HG02642 (cell line): ENCODE data around the gene UGT1A1.

Source experiments
- ATAC-seq: cut with Tn5 transposase; IDR thresholded peaks from one replicate; pipeline ENCODE4 v1.9.1; 2021; ENCODE audit warnings: mild to moderate bottlenecking; ENCODE audit not compliant: unreplicated experiment, poor library complexity

The UGT1A1 gene

GRCh38 chr2:233756429-233757081, 3.5 kb upstream of the UGT1A1 start:
- no peak for ATAC-seq

DNA sequence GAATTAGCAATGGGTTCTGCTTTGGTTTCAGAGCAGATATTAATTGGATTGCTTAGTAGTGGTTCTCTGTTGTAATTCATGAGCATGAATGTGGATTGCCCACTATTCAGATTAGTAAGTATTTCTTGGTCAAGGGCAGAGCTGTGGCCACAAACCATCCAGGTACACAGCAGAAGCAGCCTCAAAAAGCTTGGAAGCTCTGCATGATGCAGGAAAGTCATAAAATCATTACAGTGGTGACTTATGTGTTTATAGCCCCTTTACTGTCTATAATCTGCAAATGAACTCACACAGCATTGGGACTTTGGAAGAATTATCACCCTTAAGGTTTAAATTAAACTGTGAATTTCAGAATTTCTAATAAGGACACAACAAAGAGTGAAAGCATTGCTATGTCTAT, 1.9 kb upstream of the UGT1A1 start:
- no peak for ATAC-seq

DNA sequence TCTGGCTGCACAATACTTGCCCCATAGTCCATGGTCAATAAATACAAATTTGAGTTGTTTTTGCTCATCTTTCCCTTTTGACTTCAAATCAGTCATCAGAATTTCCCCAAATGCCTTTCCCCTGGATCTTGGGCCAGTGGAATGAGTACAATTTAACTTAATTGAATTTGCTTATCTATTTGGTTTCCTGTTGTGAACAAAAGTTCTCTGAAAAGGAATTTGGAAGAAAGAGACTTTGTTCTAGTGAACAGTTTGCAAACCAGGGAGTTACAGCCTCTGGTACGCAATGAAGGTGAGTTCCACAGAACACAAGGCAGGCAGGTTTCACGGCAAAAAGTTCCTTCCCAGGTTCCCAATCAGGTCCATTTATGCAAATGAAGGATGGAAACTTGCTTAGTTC, 1.2 kb upstream of the UGT1A1 start:
- ATAC-seq = no peak

DNA sequence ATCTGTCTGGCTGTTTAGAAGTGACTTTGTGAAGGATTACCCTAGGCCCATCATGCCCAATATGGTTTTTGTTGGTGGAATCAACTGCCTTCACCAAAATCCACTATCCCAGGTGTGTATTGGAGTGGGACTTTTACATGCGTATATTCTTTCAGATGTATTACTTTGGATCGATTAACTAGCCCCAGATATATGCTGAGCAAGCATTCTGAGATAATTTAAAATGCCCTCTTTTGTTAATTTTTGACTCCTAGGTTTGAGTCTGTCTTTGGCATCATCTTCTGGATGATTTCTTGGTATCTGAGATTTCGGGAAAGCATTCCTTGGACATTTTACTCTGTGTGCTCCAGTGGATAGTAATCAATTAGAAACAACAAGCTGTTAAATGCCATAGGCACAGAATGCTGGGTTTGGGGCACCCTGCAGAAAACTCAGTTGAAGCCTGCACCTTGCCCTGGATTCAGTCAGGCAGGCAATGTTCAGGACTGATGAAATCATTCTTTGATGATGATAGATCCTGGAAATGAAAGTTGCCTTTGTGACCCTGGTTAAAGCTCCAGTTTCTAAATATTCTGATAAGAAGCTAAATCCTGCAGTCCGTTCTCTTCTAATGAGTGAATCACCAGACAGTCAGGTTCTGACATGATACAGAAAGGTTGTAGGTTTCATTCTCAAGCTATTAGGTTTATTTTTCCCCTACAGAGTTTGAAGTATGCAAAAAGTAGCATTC, 1.1 kb downstream of the UGT1A1 start:
- ATAC-seq = no peak

DNA sequence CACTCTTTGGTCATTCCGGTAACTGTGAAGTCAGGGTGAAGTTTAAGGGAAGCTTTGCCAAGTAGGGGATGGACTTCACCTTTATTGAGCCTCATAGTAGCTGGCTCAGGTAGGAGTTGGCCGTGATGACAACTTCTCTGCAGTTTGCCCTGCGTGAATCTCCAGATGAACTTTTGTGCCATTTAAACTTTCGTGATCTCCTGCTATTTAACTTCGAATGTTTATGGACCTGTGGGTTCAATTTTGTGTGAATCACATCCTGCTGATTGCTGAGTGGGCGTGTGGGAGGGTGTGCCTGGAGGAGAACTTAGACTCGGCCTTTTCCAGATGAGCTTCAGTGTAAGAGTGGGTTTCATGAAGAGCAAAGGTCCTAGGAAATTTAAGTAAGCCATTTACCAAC, 4.2 kb downstream of the UGT1A1 start:
- ATAC-seq = no peak

- no peak for ATAC-seq
Measured at GRCh38 chr2:233764761-233765160, 4.7 kb downstream of the UGT1A1 start.

GRCh38 chr2:233766416-233766815, 6.3 kb downstream of the UGT1A1 start:
- no peak for ATAC-seq

- no peak for ATAC-seq
Measured at GRCh38 chr2:233768076-233768475, 8.0 kb downstream of the UGT1A1 start.

DNA sequence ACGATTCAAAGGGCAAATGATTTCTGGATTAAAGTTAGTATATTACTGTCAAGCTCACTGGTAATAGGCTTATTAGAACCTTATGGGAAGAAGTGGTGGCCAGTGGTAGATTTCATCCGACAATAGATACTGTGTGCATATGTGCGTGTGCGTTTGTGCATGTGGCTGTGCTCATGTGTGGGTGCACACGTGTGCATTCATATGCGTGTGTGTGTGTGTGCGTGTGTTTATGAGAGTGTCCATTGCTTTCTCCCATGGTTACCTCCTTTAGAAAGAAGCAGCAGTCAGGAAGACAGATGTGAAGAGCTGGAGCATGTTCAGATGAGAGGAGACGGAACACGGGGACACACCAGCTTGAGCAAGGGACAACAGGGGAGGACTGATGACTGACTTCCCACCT, 9.2 kb downstream of the UGT1A1 start:
- no peak for ATAC-seq

GRCh38 chr2:233772153-233772552, 12.1 kb downstream of the UGT1A1 start:
- no peak for ATAC-seq

GRCh38 chr2:233772583-233772982, 12.5 kb downstream of the UGT1A1 start:
- no peak for ATAC-seq

- ATAC-seq = no peak
Measured at GRCh38 chr2:233773854-233774253, 13.8 kb downstream of the UGT1A1 start.

DNA sequence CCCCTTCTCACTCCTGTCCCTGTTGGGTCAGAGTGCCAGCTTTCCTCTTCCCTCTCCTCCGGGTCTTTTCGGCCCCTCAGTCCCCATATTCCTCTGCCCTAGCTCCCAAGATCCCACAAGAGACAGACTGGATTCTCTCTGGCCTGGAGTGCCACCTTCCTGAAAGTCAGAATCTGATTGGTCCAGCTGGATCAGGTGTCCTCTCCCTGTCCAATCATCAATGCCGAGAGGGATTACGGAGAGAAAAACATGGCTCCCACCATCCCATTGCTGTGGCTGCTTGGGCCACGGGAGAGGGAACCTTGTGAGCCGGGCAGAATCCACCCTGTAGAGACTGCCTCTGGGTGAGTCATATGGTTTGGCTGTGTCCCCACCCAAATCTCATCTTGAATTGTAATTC, 15.3 kb downstream of the UGT1A1 start:
- ATAC-seq = no peak

- ATAC-seq = no peak
Measured at GRCh38 chr2:233778030-233778429, 18.0 kb downstream of the UGT1A1 start, which contains the start of gene MROH2A. TSS of gene MROH2A (plus strand) at chr2:233778330. CDS start at chr2:233779359, 1,029 bp downstream.

DNA sequence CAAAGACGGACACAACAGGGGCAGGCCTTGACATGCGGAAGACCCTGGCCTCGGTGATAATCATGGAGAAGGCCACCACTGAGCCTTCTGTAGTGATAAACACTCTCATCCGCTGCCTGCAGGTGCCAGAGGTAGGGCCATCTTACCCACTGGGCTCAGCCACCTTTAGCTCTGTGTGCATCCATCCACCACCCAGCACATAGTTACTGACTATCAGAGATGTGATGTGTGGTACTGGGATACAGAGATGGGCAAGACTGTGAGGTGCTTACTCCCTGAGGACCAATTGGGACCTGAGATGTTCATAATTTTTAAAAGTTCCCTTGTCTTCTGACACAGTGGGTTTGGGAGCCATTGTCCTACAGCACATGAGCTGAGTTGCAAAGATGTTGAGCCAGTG, 19.7 kb downstream of the UGT1A1 start:
- no peak for ATAC-seq

DNA sequence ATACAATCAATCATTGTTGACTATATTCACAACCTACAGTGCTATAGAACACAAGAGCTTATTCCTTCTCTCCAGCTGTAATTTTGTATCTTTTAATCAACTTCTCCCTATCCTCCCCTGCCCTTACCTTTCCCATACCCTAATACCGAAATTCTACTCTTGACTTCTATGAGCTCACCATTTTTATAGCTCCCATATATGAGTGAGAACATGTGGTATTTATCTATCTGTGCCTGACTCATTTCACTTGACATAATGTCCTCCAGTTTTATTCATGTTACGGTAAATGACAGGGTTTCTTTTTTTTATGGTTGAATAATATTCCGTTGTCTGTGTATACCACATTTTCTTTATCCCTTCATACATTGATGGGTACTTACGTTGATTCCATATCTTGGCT, 20.7 kb downstream of the UGT1A1 start:
- no peak for ATAC-seq

DNA sequence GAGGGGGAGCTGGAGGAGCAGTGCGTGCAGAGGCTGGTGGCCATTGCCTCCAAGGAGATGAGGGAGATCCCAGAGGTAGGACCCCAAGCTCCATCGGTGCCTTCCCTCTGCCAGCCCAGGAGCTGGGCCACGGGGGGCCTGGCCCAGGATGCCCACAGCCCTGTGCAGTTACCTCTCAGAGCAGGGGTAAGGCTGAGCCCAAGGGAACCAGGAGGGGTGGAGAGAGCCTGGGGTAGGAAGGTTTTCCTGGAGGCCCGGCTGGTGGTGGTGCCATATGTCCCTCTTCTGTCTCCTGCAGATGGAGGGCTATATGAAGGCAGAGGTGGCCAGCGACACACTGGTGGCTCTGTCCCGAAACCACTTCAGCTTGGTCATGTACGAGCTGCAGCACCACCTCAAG, 29.5 kb downstream of the UGT1A1 start:
- ATAC-seq = no peak

DNA sequence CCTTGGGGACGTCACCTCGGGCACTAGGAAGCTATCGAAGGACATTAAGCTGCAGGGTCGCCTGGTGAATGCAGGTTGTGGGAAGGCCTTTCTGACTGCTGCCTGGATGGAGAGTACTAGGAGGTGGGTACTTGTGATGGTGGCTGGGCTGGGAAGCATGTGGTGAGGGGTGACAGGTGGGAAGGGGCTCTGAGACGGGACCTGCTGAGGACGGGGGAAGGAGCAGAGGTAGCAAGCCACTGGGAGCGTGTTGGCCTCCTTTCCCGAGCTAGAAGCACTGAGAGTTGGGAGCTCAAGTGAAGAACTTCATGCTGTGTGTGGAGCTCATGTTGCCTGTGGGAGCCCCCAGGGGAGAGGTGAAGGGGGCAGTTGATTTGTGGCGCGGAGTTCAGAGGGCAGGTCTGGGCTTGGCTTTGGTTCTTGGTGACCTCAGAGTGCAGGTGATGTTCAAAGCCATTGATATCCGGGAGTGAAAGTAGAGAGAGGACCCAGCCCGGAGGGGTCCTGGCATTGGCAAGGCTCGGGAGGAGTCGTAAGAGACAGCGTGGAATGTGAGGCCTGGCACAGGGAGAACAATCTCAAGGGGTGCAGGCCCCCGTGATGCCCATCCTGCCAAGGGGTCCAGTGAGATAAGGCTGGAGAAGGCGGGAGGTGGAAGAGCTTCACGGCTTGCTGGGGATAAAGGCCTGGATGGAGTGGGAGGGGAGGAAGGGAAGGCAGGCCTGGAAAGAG, 31.2 kb downstream of the UGT1A1 start:
- ATAC-seq = no peak

DNA sequence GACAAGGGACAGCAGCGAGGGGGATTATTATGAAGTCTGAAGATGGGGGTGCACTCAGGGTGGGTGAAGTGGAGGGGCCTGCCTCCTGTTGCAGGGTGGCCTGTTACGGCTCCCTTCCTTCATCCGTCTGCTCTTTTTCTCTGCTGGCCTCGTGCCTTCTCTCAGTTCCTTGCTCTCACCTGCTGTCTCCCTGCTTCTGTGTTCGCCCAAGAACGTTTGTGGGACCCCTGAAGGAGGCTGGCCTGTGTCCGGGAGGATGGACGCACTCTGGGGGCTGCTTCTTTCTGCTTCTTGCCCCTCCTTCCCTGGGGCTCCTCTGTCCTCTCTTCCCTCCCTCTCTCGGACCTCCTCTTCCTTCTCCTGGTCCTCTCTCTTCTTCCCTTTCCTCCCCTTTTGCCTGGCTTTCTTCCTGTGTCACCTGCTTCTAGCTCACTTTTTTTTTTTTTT, 31.8 kb downstream of the UGT1A1 start:
- no peak for ATAC-seq

- ATAC-seq = no peak
Measured at GRCh38 chr2:233792720-233793119, 32.6 kb downstream of the UGT1A1 start.

GRCh38 chr2:233793465-233794127, 33.5 kb downstream of the UGT1A1 start:
- ATAC-seq = no peak
